Measurements from ENCODE around the gene CEP170. TPM values are rescaled to one million over a fixed set of nuclear protein-coding genes. Genes with fewer than 3 reads are reported as not detected.
"Not testable (repeated sequence)": the region's sequence is repeated elsewhere in the genome, so short reads cannot be mapped to it uniquely, and the experiment has no call there.

Gene CEP170
- total and polyA plus RNA-seq, 10 of the 15 experiments (the other 5 are each of a cell fraction or from before 2014, with no cell fraction given): 15.0 to 67.3 (median 40.2) TPM

DNA sequence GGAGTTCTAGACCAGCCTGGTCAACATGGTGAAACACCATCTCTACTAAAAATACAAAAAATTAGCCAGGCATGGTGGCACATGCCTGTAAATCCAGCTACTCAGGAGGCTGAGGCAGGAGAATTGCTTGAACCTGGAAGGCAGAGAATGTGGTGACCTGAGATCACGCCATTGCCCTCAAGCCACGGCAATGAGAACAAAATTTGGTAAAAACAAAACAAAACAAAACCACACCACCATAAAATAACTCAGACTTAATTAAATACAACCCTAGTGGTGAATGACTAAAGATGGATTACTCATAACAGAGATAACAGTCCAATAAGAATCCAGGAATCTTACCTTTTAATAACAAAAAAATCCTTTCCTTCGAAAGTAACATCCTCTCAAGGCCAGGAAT is 167.7 kb downstream of the CEP170 start:
- CTCF ChIA-PET; RAD21 ChIA-PET (ENCODE audit: unreplicated experiment); H3K27me3 ChIP-seq (replicated peaks in 1 of 2; ENCODE audit: control insufficient read depth in 2 of 2, insufficient read depth in 2 of 2, low read length in 1 of 2); H4K20me1 ChIP-seq (ENCODE audit: control insufficient read depth, insufficient read depth); intact Hi-C loops (cut with micrococcal nuclease; ENCODE audit: unreplicated experiment); ATAC-seq; H3K27ac ChIP-seq (ENCODE audit: control insufficient read depth, insufficient read depth); BruUV-seq (replicated peaks); POLR2A ChIA-PET; H3K79me2 ChIP-seq (ENCODE audit: control insufficient read depth, insufficient read depth, low read length); H3K9me3 ChIP-seq (replicated peaks; ENCODE audit: control insufficient read depth, insufficient read depth, low read length); DNase-seq (ENCODE audit: low read depth, low spot score); H3K4me3 ChIP-seq; in situ Hi-C loops (cut with MboI); H2AFZ ChIP-seq (ENCODE audit: control insufficient read depth, low read depth, low read length); SMC1A ChIA-PET (ENCODE audit: uncharacterized antibody, unreplicated experiment); FAIRE-seq; H3K4me2 ChIP-seq (ENCODE audit: control insufficient read depth, insufficient read depth); H3K36me3 ChIP-seq (ENCODE audit: control insufficient read depth in 2 of 2, insufficient read depth in 2 of 2, low read length in 1 of 2); H3K9ac ChIP-seq (ENCODE audit: control insufficient read depth, insufficient read depth, low read length); H3K4me1 ChIP-seq (ENCODE audit: control insufficient read depth, insufficient read depth, low read length): not testable (repeated sequence)
- 64% methylated on average over 2 of the region's 3 CpGs for WGBS (ENCODE audit: insufficient coverage, insufficient replicate concordance, low lambda C conversion rate, missing lambda C conversion rate)

Small RNA genes within 50 kb of the gene (small RNA-seq; reads per million reads assigned to genes)
- not detected for gene RNU6-747P

Other genes starting within 250 kb of the CEP170 start
- 17.7 and 18.5 TPM in 2 replicates for gene SDCCAG8, start 760 bp upstream of the CEP170 start, total RNA-seq (2014; rRNA removed)
- 21.1 and 23.8 TPM in 2 replicates for gene SDCCAG8, start 760 bp upstream of the CEP170 start, total RNA-seq (2014; rRNA removed; fragmentation: Illumina TruSeq; extraction: Trizol)
- gene SDCCAG8, start 760 bp upstream of the CEP170 start, total RNA-seq (2021): 15.0 and 17.5 TPM in 2 replicates
- 23.4 and 40.8 TPM in 2 replicates for gene SDCCAG8, start 760 bp upstream of the CEP170 start, polyA plus RNA-seq (2011; rRNA removed)
- 18.4 and 20.1 TPM in 2 replicates for gene SDCCAG8, start 760 bp upstream of the CEP170 start, polyA plus RNA-seq (2014; fragmentation: Illumina TruSeq; extraction: Trizol)
- gene SDCCAG8, start 760 bp upstream of the CEP170 start, polyA plus RNA-seq (2014; fragmentation: Nextera tagmentation; extraction: Ambion mirVana): 10 to 100 TPM; 18.8 to 21.5 TPM
- gene SDCCAG8, start 760 bp upstream of the CEP170 start, polyA plus RNA-seq (2014; rRNA removed): 10.2 and 17.9 TPM in 2 replicates
- gene SDCCAG8, start 760 bp upstream of the CEP170 start, polyA plus RNA-seq (2016; fragmentation: Nextera tagmentation; extraction: Ambion mirVana): 10 to 100 TPM; 24.1 to 25.6 TPM